Stimulated activated CD8-positive, alpha-beta memory T cell treated with anti-CD3 and anti-CD28 coated beads, Interleukin-4, amount 100 ng/mL, for 1 hour (primary cell): Measurements from ENCODE around the gene REST.
A peak's percentile ranks its signal among the peaks of the same experiment; 100 is the strongest.

ENCODE experiments used
- DNase-seq, 2 donors: peaks; one replicate each; pipeline ENCODE4 v3.0.0-alpha.2; 2020; ENCODE audit warnings: low read depth in 2 of 2, low spot score in 1 of 2

Gene REST

GRCh38 chr4:56976837-56977320 is 69.2 kb downstream of the REST start:
- no peak for DNase-seq

- peak; percentile 94 to 96 for DNase-seq
These were observed 69.8 kb downstream of the REST start, which contains the start of gene NOA1 for GRCh38 chr4:56977321-56978012. Gene NOA1 (minus strand): TSS chr4:56977606. CDS start chr4:56977585, 21 bp downstream.

GRCh38 chr4:56978750-56979303 is 71.1 kb downstream of the REST start, which contains the start of gene POLR2B:
Gene POLR2B (plus strand): TSS chr4:56978896. CDS start chr4:56978986, 90 bp downstream.
- peak; percentile 66 to 77 for DNase-seq

GRCh38 chr4:56979421-56980072 is 71.8 kb downstream of the REST start:
- no peak for DNase-seq

GRCh38 chr4:56981795-56982201 is 74.1 kb downstream of the REST start:
- no peak for DNase-seq

- no peak for DNase-seq
These were observed 78.5 kb downstream of the REST start for GRCh38 chr4:56986192-56986591.

GRCh38 chr4:56986952-56987351 is 79.3 kb downstream of the REST start:
- DNase-seq, result no peak

GRCh38 chr4:56990109-56990905 is 82.6 kb downstream of the REST start:
- DNase-seq, result no peak

- no peak for DNase-seq
These were observed 87.8 kb downstream of the REST start for GRCh38 chr4:56995525-56995924.

- no peak for DNase-seq
These were observed 92.1 kb downstream of the REST start for GRCh38 chr4:56999751-57000150.

GRCh38 chr4:57013543-57014120 is 105.9 kb downstream of the REST start:
- no peak for DNase-seq
